ENCODE data around the gene RPP38. TPM values are rescaled to one million over a fixed set of nuclear protein-coding genes. Genes with fewer than 3 reads are reported as not detected.
A peak's percentile ranks its signal among the peaks of the same experiment; 100 is the strongest.

Gene RPP38
- total and polyA plus RNA-seq, 2 of the 8 experiments (the other 6 are each of a cell fraction or from before 2014, with no cell fraction given) = 20.8 to 23.3 TPM

DNA sequence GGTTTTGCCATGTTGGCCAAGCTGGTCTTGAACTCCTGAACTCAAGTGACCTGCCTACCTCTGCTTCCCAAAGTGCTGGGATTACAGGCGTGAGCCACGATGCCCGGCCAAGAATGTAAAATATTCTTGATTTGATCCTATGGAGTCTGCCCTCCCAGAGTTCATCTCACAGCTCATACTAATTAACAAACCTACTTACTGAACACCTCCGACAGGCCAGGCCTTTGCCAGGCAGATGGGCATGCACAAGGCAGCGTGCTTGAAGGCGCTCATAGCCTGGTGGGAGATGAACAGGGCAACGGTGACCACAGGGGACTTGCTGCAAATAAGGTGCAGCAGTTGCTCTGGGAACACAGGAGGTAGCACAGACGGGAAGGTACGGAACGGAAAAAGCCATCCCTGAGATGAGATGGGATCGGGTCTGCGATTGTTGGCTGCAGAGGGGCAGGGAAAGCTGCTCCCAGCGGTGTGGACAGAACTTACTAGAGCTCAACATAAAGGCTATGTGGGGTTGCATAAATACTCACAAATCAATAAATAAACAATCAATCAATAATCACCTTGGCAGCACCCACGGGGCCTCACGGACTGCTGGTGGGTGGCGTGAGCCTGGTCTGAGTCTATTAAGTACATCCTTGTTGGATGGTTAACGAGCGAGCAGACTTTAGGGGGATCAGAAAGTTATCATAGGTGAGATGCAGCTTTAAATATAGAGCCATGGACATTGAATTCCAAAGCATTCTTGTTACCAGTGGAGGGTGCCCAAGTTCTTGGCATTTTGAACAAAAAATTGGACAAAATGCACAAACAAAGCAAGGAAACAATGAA is 13.3 kb upstream of the RPP38 start:
- 89% methylated on average over 18 of the region's 18 CpGs; no CpG with 5 or more reads in 1 of the 2 experiments for WGBS, 2 experiments (ENCODE audit: extremely low coverage in 1 of 2, insufficient coverage in 1 of 2, insufficient read length in 1 of 2, insufficient replicate concordance in 2 of 2, low coverage in 1 of 2, low lambda C conversion rate in 2 of 2, missing lambda C conversion rate in 1 of 2)
- H4K20me1 ChIP-seq (replicated peaks in 1 of 2; ENCODE audit: control insufficient read depth in 1 of 2, insufficient read depth in 2 of 2, low read length in 2 of 2) = no peaks in the 10 kb centered on the region
- H3K56ac ChIP-seq (replicated peaks; ENCODE audit: insufficient read length, low read depth, low read length) = no peak overlapping the region
- peak overlapping the region in 2 of 4 experiments; percentile 14 to 48; a peak in 2 of 7 replicates for H3K9ac ChIP-seq (replicated peaks in 1 of 4; ENCODE audit: extremely low read depth in 1 of 4, low read depth in 3 of 4, low read length in 3 of 4)
- H2BK5ac ChIP-seq (ENCODE audit: low read depth, low read length) = peak overlapping the region; percentile 69; the same call in 1 of the 2 replicates
- no peaks in the 10 kb centered on the region for H3K23me2 ChIP-seq (ENCODE audit: low read depth, low read length)
- H2BK15ac ChIP-seq (ENCODE audit: low read length) = no peak overlapping the region
- H3K4me3 ChIP-seq (ENCODE audit: extremely low read depth in 1 of 4, insufficient read depth in 2 of 4, low read depth in 3 of 4, low read length in 4 of 4) = peak overlapping the region in 1 of 4 experiments; percentile 40; a peak in 1 of 8 replicates
- H2AK5ac ChIP-seq (ENCODE audit: low read depth, low read length) = no peak overlapping the region; the same call in 1 of the 2 replicates
- no peaks in the 10 kb centered on the region for H3K9me3 ChIP-seq (ENCODE audit: insufficient read depth in 2 of 2, low read depth in 1 of 2, low read length in 1 of 2)
- no peak for FAIRE-seq
- H3K79me1 ChIP-seq (ENCODE audit: low read depth, low read length) = 0 out of 2 replicates have a peak, but pooled peaks cover 2% of the 10 kb centered on the region
- no peaks in the 10 kb centered on the region for H3K27me3 ChIP-seq (replicated peaks in 1 of 4; ENCODE audit: control insufficient read depth in 3 of 4, extremely low read depth in 1 of 4, insufficient read depth in 3 of 4, low read length in 3 of 4)
- peak overlapping the region; percentile 44 to 46; a peak in 3 of 4 replicates for H3K4me2 ChIP-seq (ENCODE audit: insufficient read depth in 1 of 2, low read depth in 2 of 2, low read length in 2 of 2)
- no peak overlapping the region; the same call in 1 of the 2 replicates for H3K18ac ChIP-seq (ENCODE audit: extremely low read depth, low read length)
- H3K23ac ChIP-seq (ENCODE audit: insufficient read length) = no peak overlapping the region
- H4K5ac ChIP-seq (ENCODE audit: insufficient read length, low read depth, low read length) = no peak overlapping the region
- TF ChIP-seq GTF2F1 (IDR thresholded peaks at IDR 0.05; ENCODE audit: borderline replicate concordance, low read depth, low read length) (no peak), ASH2L (IDR thresholded peaks at IDR 0.05; ENCODE audit: low read length) (peak; percentile 48)
- peaks cover 0 to 10% (median 5%) of the 10 kb centered on the region in 4 experiments; a peak in 5 of 7 replicates for H3K4me1 ChIP-seq (replicated peaks in 1 of 4; ENCODE audit: control insufficient read depth in 3 of 4, insufficient read depth in 4 of 4, low read length in 3 of 4)
- ChIA-PET POLR2A (ENCODE audit: partially characterized antibody) (interaction anchor here (1.0 to 6.0 kb wide), 2 partner anchors 8 to 15 kb away, joined by 3 to 33 read pairs; partner anchors contain the start of gene RPP38), CTCF (ENCODE audit: partially characterized antibody) (interaction anchor here (0.8 to 3.4 kb wide), 6 partner anchors 9 to 133 kb away, joined by 3 to 16 read pairs (median 4); no protein-coding TSS in a partner anchor)
- 0 out of 2 replicates have a peak overlapping the region, but pooled peaks have one; percentile 38 for H2AFZ ChIP-seq (ENCODE audit: low read length)
- H4K8ac ChIP-seq (ENCODE audit: extremely low read depth, insufficient read depth, low read length) = no peak overlapping the region
- H3K14ac ChIP-seq (ENCODE audit: insufficient read length) = no peak overlapping the region
- H3K36me3 ChIP-seq (ENCODE audit: control insufficient read depth in 2 of 4, insufficient read depth in 4 of 4, low read length in 3 of 4) = no peaks in the 10 kb centered on the region
- no peak for DNase-seq (ENCODE audit: low read depth in 1 of 2, low spot score in 2 of 2)
- no peak overlapping the region for H2BK20ac ChIP-seq (ENCODE audit: low read length)
- H3K27ac ChIP-seq (ENCODE audit: low read depth, low read length) = peak overlapping the region; percentile 68
- no peak overlapping the region for H3K4ac ChIP-seq (replicated peaks; ENCODE audit: insufficient read length, low read depth, low read length)
- no peak overlapping the region for H2BK120ac ChIP-seq (replicated peaks; ENCODE audit: low read depth, low read length)
- H3K79me2 ChIP-seq (ENCODE audit: control insufficient read depth in 1 of 2, insufficient read depth in 2 of 2, low read length in 2 of 2) = no peaks in the 10 kb centered on the region
- peak overlapping the region; percentile 72 for H2BK12ac ChIP-seq (ENCODE audit: low read depth, low read length)
- H4K91ac ChIP-seq (replicated peaks; ENCODE audit: insufficient read length, low read length) = no peak overlapping the region
